Inflammatory macrophage treated with lipopolysaccharide for 1 hour (primary cell): ENCODE data around the gene OGFOD3.
"Not testable (repeated sequence)": the region's sequence is repeated elsewhere in the genome, so short reads cannot be mapped to it uniquely, and the experiment has no call there.

Experiments used
- DNase-seq, 2 donors: peaks; one replicate each; pipeline ENCODE4 v3.0.0-alpha.2; 2020 to 2022

Gene OGFOD3

GRCh38 chr17:82386881-82387704 is 31.3 kb downstream of the OGFOD3 start:
- DNase-seq, result no peak

GRCh38 chr17:82386255-82386831 is 32.0 kb downstream of the OGFOD3 start:
- DNase-seq, result no peak

- no peak for DNase-seq
These were observed 32.7 kb downstream of the OGFOD3 start for GRCh38 chr17:82385559-82386254.

- DNase-seq, result no peak
These were observed 33.5 kb downstream of the OGFOD3 start for GRCh38 chr17:82384730-82385481.

GRCh38 chr17:82384051-82384729 is 34.2 kb downstream of the OGFOD3 start:
- no peak for DNase-seq

GRCh38 chr17:82383411-82383810 is 35.0 kb downstream of the OGFOD3 start:
- no peak for DNase-seq

GRCh38 chr17:82382933-82383255 is 35.5 kb downstream of the OGFOD3 start:
- DNase-seq, result no peak

- DNase-seq, result not testable (repeated sequence)
These were observed 36.0 kb downstream of the OGFOD3 start for GRCh38 chr17:82382220-82382932.

GRCh38 chr17:82381703-82382009 is 36.7 kb downstream of the OGFOD3 start:
- not testable (repeated sequence) for DNase-seq

GRCh38 chr17:82380860-82381702 is 37.3 kb downstream of the OGFOD3 start:
- no peak for DNase-seq

GRCh38 chr17:82378741-82379021 is 39.7 kb downstream of the OGFOD3 start:
- DNase-seq, result no peak

GRCh38 chr17:82377924-82378740 is 40.3 kb downstream of the OGFOD3 start:
- DNase-seq, result no peak

- DNase-seq, result not testable (repeated sequence)
These were observed 41.1 kb downstream of the OGFOD3 start for GRCh38 chr17:82377294-82377693.

- DNase-seq, result no peak
These were observed 42.2 kb downstream of the OGFOD3 start for GRCh38 chr17:82376042-82376730.

- no peak for DNase-seq
These were observed 42.9 kb downstream of the OGFOD3 start for GRCh38 chr17:82375359-82376041.

- no peak for DNase-seq
These were observed 43.6 kb downstream of the OGFOD3 start for GRCh38 chr17:82374626-82375331.

- no peak for DNase-seq
These were observed 44.4 kb downstream of the OGFOD3 start for GRCh38 chr17:82373731-82374625.

- not testable (repeated sequence) for DNase-seq
These were observed 45.3 kb downstream of the OGFOD3 start for GRCh38 chr17:82373072-82373452.
